HG02678 (cell line): ENCODE measurements around the gene CDC37.

Experiments
- ATAC-seq: cut with Tn5 transposase; IDR thresholded peaks from one replicate; pipeline ENCODE4 v1.9.1; 2021; ENCODE audit warnings: mild to moderate bottlenecking, moderate library complexity; ENCODE audit not compliant: unreplicated experiment

Gene CDC37

DNA sequence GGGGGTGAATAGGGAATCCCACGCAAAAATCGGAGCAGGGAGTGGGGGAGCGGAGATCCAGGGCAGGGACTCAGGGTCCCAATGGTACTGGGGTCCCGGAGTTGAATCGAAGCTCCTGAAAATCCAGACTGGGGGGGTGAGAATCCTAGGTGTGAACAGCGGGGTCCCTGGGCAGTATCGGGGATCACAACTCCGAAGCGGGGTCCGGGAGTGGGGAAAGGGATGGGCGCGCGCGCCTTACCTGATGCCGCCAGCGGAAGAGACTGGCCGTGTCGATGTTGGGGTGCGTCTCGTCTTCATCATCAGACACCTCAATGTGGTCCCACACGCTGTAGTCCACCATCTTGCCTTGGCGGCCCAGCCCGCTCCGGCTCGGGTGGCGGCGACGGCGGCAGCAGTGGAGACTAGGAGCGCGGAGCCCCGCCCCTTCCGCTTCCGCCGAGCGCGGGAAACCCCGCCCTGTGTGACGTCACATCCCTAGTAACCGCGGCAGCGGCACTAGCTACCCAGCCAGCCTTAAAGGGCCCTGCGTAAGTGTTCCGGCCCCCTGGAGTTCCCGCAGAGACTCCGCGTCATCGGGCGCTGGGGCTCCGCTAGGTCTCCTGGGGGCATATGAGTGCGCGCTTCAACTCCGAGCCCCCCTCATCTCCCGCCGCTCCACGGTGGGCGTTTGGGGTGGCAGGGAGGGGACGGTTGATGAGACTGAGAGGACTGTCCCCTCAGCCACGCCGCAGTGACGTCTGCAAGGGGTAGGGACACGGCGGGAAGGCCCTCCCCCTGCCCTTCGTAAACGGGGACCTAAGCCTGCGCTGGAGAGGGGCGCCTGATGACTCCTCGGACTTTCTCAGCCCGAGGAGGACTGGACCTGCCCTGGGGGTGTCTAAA is at the start of gene CDC37:
Gene CDC37 (minus strand): TSS at position 406 of the 885 bp plus-strand sequence. CDS start 63 bp downstream, at position 343.
- ATAC-seq: peak; percentile 81

DNA sequence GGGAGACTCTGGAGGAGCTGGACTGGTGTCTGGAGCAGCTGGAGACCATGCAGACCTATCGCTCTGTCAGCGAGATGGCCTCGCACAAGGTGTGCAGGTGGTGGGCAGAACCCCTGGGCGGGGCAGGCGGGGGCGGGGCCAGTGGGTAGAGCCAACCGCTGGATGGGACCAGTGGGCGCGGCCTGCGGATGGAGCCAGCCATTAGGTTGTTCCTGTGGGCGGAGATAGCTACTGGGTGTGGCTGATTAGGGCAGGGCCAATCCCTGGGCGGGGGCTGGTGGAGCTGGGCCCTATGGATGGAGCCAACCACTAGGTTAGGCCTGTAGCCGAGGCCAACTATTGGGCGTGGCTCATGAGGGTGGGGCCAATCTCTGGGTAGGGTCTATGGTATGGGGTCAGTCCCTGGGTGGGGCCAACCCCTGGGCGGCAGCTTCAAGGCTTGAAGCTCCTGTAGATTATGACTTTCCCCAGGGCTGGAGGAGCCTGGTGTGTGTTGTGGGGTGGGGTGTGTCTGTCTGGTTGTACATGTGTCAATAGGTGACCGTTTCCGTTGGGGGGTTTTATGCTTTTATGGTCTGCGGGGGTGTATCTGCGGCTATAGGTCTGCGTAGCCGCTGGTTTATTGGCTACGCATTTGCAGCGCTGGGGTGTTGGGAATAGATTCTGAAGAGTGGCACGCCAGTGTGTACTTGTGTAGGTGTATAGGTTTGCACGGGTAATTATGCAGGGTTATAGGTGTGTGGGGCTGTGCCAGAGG is 47.7 kb upstream of the CDC37 start:
- ATAC-seq: no peak

DNA sequence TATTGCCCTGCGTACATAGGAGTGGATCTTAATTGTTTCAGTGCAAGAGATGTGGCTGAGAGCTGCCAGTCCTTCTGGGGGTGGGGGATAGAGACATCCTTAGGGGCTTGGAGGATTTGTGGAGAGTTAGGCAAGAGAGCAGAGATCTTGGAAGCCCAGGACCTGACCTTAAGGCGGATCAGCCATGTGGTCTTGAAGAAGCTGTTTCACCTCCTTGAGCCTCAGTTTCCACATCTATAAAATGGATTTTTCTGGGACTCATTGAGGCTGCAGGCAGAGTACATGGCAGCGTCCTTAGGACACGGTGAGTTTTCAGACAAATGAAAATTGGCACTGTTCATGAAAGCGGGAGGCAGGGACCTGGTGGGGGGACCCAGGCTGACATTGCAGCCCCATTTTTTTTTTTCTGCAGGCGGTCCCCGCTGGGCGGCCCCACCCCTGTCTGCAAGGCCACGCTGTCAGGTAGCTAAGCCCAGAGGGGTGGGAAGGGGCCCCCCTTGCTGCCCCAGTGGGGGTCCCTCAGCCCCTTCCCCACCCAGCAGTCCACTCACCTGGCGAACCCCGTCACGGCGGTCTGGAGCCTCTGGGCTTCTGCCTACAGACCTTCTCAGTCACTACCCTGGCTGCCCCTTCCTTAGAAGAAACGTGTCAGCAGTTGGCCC is 47.0 kb upstream of the CDC37 start:
- ATAC-seq: no peak

DNA sequence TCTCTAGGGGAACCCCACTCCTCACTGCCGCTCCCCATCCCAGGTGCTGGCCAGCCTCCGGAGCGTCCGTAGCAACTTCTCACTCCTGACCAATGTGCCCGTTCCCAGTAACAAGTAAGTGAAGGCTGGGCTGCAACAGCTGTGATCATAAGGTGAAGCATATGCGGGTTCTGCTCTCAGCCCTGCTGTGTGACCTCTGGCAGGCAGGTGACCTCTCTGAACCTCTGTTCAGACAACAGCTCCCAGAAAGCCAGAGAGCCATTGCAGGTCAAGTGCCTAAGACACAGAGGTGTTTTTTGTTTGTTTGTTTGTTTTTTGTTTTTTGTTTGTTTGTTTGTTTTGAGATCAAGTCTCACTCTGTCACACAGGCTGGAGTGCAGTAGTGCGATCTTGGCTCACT is 45.7 kb upstream of the CDC37 start:
- ATAC-seq: no peak

DNA sequence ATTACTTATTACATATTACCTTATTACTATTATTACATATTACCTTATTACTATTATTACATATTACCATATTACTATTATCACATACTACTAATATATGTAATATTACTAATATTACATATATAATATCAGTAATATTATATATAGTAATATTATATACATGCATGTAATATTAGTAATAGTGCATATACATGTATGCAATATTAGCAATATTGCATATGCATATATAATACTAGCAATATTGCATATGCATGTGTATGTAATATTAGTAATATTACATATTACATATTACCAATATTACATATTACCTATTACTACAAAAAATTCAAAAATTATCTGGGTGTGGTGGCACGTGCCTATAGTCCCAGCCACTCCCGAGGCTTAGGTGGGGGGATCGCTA is 39.4 kb upstream of the CDC37 start:
- no peak for ATAC-seq

DNA sequence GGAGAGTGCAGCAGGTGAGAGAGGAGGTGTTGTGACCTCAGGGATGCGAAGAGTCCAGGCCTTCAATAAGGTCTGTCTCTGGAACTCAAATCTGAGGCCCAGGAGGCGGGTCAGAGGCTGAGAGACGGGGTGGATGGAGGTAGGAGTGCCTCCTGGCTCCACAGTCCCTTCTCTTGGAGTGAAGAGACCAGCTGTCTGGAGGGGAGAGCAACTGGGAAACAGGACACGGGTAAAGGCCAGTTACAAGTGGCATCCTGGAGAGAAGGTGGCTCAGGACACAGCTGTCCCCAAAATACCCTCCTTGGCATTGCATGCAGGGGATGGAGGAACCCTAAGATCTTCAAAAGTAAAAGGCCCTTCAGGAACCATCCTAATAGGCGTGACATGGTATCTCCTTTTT is 36.2 kb upstream of the CDC37 start:
- no peak for ATAC-seq

DNA sequence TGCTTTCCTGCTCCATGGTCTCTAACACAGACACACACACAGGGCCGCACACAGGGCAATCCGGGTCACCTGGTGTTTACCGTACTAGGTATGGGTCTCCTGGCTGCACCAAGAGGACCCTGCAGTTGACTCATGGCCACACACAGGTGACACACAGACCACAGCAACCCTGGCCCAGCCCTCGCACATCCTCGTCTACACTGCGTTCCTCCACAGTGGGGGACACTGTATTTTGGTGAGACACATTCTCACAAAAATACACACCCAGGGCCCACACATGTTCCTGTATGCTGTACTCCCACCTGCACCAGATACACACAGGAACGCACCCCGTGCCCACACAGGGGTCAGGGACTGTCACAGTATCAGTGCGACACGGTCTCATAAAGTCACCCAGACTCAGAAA is 29.8 kb upstream of the CDC37 start:
- no peak for ATAC-seq

DNA sequence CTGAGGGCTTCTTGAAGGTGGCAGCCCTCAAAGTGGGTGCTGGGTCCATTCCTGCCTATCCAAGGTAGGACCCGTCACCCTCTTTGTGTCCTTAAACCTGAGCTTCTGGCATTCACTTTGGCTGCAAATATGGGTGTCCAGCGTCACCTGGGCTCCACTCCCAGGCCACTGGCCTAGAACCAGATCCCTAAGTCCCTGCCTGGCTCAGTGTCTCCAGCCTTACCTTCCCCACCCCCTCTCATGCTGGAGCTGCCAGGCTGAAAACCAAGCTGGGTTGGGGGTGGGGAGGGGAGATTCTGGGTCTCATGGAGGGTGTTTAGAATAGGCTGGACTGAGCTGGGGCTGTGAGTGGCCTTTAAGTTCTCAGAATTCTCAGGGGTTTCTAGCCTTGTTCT is 29.4 kb upstream of the CDC37 start:
- ATAC-seq: no peak

DNA sequence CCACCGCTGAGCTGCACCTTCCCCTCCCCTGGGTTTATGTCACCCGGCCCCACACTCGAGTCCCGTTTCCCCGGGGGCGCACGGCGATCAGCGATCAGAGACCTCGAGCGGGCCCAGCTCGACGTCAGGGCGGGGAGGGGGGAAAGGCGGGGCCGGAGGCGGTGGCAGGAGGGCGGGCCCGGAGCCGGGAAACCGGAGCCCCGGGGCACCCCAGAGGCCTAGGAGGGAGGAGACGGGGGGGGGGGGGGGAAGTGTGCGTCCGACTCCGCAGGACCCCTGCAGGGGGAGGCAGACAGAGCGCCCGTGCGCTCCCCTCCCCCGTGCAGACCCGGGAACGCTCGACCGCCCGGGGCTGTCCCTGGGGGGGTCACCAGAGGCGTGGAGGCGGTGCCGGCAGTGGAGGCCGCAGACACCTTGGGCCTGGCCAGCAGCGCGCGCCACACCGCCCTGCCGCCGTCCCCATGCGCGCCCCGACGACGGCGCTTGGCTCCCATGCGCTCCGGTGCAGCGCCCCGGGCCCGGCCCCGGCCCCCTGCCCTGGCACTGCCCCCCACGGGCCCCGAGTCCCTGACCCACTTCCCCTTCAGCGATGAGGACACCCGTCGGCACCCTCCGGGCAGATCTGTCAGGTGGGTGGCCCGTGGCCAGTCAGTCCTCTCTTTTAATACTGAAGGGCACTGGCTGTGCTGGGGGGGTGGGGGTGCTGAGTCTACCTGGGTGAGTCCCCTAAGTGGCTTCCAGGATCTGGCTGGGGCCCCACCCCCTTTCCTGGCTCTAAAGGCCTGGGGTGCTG is 28.8 kb upstream of the CDC37 start:
- ATAC-seq: peak; percentile 40

DNA sequence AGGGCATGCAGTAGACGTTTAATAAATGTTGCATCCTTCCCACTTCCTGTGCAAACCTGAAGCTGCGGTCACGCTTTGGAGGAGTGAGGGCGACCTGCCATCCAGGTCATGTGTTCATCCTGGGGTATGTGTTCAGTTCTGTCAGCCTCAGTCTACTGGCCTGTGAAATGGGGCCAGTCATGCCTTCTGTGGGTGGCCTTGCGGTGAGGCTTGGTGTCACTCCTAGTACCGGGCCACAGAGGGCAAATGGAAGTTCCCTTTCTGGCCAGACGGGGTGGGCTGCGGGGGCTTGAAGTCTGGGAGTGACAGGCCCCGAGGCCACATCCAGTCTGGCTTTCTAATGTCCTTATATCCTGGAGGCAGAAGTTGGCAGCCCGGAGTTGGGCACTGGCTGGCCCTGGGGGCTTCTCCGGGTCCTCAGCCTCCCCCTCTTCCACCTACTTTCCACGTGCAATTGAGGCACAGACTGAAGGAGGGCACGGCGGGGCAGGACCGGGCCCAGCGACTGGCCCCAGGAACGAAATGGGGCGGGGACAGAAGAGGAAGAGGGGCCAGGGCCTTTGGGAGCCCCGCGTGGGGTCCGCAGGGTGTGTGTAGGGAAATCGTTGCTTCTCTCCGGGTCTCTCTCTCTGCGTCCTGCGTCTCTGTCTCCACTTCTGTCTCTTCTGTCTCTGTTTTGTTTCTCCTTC is 28.1 kb upstream of the CDC37 start:
- ATAC-seq: no peak

DNA sequence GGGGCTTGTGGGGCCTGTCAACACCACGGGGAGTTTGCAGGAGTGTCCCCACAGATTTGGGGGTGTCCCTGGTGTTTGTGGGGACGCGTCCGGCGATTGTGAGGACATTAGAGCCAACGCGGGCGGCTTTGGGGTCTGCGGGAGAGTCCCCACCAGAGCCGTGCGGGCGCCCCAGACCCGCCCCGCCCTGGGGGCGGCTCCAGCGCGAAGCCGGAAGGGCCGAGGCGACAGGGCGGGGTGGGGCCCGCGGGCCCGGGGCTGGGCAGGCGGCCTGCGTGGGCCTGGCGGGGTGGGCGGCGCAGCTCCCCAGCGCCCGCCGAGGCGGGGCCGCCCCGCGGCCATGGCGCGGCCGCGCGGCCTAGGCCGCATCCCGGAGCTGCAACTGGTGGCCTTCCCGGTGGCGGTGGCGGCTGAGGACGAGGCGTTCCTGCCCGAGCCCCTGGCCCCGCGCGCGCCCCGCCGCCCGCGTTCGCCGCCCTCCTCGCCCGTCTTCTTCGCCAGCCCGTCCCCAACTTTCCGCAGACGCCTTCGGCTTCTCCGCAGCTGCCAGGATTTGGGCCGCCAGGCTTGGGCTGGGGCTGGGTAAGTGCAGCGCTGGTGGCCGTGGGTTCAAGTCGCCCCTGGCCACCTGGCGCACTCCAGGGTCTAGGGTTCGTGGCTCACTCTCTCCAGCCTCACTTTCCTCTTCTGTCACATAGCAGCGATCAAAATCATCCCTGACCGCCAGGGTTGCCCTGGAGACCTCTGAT is 27.3 kb upstream of the CDC37 start:
- peak; percentile 39 for ATAC-seq

DNA sequence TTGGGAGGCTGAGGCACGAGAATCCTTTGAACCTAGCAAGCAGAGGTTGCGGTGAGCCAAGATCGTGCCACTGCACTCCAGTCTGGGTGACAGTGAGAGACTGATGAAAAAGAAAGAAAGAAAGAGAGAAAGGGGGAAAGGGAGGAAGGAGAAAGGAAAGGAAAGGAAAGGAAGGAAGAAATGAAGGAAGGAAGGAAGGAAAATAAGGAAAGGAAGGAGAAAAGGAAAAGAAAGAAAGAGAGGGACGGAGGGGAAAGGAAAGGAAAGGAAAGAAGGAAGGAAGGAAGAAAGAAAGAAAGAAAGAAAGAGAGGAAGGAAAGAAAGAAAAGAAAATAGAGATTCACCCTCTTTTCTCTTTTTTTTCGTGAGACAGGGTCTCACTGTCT is 25.6 kb upstream of the CDC37 start:
- no peak for ATAC-seq

DNA sequence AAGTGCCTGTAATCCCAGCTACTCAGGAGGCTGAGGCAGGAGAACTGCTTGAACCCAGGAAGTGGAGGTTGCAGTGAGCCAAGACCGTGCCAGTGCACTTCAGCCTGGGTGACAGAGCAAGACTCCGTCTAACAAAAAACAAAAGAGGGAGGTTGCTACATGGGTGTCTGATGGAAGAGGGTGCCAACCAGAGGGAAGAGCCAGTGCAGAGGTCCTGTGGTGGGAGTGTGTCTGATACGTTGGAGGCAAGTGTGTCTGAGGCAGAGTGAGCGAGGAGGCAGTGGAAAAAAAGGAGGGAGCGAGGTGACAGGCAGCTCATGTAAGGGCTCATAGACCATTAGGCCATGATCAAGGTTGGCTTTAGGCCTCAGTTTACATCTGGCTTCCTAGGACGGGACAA is 23.8 kb upstream of the CDC37 start:
- ATAC-seq: no peak

DNA sequence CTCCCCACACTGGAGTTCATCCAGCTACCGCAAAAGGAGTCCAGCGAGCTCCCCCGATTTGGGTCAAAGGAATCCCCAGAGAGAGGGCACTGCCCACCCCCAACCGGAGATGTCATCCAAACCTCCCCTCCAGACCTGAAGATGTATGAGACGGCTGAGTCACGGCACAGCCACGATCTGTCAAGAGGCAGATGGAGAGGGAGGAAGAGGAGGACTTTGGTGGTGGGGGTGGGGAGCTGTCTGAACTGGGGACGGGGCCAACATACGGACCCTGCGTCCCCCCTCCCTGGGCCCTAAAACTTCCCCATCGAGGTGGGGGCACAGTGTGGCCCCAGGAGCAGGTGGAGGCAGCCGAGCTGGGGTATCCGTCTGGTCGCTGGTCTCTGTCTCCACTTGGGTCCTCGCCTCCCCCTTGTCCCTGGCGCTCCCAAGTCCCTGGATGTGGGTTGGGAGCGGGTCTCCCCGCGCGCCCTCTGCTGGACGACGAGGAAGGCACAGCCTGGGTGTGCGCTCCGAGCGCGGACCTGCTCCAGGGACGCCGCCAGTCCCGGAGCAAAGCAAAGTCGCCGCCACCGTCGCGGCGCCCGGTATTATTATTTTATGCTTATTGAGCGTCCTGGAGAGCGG is 20.8 kb upstream of the CDC37 start:
- no peak for ATAC-seq

DNA sequence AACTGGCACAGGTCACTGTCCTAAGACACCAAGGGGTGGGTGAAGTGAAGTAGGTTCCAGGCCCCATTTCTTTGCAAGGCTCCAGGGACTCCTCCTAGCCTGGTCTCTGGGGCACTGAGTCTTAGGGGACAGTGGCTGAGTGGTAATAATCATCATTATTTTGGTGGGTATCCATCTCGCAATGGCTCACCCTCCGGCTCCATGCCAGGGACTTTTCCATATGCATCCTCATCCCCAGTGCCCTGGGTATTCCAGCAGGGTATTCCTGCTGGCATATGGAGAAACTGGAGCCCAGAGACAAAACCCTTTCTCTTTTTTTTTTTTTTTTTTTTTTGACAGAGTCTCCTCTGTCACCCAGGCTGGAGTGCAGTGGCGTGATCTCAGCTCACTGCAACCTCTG is 19.5 kb upstream of the CDC37 start:
- no peak for ATAC-seq

DNA sequence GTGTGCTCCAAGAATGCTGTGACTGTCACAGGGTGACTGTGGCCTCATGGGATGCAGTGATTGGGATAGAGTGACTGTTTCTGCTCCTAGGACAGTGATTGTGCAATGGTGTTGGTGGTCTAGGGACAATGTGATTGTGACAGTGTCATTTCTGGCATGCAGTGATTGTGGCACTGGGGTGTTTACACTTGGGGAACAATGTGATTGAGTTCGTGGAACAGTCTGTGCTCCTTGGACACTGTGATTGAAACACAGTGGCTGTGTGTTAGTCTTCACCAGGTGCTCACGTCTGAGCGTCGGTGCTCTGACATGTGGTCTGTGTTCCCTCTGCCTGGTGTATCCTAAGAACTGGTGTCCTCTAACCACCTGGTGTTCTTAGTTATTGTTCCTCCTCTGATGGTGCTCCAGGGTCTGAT is 18.7 kb upstream of the CDC37 start:
- no peak for ATAC-seq

DNA sequence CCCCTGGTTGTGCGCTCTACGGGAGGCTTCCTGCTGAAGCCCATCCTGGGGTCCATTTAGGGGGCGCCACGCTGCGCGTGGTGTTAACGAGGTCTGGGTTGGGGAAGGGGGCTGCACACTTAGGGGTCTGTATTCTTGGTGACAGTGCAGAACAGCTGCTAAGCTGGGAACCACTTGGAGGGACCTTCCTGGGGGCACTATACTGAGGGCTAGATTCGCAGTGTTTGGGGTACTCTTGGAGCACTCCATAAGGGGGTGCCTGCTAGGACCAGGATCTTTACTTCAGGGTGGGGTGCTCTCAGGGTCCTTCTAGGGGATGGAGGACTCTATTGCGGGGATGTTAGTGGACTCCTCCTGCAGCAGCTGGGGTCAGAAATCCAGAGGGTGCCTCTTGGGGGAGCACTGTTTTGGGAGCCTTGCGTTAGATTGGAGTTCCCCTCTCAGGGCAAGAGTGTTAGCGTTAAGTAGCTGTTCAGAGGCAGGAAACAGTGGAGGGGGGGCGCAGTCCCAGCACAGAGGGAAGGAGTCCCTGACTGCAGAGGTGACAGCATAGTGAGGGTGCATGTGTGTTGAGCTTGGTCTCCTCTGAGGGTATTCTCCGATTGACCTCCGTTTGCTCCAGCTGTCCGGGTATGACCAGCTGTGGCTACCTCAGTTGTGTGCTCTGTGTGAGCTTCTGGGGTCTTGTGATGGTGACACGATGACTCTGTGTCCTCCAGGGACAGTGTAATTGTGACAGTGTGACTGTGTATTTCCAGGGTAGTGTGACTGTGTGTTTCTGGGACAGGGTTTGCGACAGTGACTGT is 18.1 kb upstream of the CDC37 start:
- ATAC-seq: no peak
